Measurements from ENCODE around the gene JPH3.
"Not testable (repeated sequence)": the region's sequence is repeated elsewhere in the genome, so short reads cannot be mapped to it uniquely, and the experiment has no call there.

The JPH3 gene

DNA sequence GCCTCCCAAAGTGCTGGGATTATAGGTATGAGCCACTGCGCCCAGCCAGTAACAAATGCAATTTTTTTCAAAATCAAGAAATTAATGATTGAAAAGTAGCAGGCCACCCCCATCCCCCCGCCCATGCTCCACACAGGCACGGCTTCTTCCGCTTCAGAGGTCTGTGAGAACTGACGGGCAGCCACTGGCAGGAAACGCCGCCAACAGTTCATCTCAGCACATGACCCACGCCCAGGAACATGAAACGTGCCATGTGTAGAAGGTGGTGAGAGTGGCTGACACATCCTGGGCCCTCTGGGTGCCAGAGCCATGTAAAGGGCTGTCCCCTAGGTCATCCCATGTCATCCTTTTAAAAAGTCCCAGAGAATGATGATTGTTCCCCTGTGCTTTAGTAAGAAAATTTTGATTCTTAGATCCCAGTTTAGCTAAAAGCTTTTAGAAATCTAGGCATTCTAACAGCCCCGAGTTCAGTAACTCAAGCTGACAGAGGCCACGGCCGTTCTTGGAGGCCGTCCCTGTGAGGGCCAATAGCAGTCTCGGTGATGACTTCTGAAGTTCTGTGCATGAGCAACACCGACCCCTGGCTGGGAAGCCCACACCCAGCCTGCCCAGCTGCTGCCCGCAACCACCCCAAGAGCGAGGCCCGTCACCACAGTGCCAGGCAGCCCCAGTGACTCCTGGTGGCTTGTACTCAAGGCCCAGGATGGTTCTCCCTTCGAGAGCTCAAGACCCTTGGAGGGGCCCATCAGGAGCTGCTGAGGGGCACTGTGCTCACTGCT lies 111.3 kb downstream of the JPH3 start:
- H3K4me3 ChIP-seq: no peak overlapping the region
- TF ChIP-seq, protein P1, sequence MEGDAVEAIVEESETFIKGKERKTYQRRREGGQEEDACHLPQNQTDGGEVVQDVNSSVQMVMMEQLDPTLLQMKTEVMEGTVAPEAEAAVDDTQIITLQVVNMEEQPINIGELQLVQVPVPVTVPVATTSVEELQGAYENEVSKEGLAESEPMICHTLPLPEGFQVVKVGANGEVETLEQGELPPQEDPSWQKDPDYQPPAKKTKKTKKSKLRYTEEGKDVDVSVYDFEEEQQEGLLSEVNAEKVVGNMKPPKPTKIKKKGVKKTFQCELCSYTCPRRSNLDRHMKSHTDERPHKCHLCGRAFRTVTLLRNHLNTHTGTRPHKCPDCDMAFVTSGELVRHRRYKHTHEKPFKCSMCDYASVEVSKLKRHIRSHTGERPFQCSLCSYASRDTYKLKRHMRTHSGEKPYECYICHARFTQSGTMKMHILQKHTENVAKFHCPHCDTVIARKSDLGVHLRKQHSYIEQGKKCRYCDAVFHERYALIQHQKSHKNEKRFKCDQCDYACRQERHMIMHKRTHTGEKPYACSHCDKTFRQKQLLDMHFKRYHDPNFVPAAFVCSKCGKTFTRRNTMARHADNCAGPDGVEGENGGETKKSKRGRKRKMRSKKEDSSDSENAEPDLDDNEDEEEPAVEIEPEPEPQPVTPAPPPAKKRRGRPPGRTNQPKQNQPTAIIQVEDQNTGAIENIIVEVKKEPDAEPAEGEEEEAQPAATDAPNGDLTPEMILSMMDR (IDR thresholded peaks at IDR 0.05): no peak
- DNase-seq: no peak
- H3K9me3 ChIP-seq: no peaks in the 10 kb centered on the region
- no peak overlapping the region for H3K27ac ChIP-seq
- no peaks in the 10 kb centered on the region for H3K4me1 ChIP-seq
- H3K36me3 ChIP-seq: peaks cover 19 to 87% (median 53%) of the 10 kb centered on the region in 3 donors
- no peaks in the 10 kb centered on the region for H3K27me3 ChIP-seq
- intact Hi-C loops (cut with DNase I; ENCODE audit: low total_unique reads): no loop called here

DNA sequence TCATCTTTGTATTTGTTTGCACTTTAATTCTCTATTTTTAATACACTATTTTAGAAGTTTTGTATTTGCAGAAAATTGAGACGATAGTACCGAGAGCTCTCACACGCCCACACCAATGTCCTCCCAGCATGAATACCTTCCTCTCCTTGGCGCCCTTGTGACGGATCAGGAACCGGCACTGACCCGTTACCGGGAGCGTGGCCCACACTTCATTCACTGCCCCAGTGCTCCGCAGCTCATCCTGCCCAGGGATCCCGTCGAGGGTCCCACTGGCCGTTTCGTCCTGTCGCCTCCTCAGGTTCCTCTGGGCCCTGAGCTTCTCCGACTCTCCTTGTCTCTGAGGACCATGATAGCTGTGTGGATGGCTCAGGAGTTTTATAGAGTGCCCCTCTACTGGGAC lies 112.9 kb downstream of the JPH3 start:
- Histone ChIP-seq H3K9me3 (no peaks in the 10 kb centered on the region), H3K27me3 (no peaks in the 10 kb centered on the region), H3K36me3 (peaks cover 17 to 83% (median 46%) of the 10 kb centered on the region in 3 donors), H3K4me1 (no peaks in the 10 kb centered on the region), H3K4me3 (no peak overlapping the region), H3K27ac (no peak overlapping the region)
- no peak for DNase-seq
- intact Hi-C loops (cut with DNase I; ENCODE audit: low total_unique reads): no loop called here
- TF ChIP-seq, protein P1 (IDR thresholded peaks at IDR 0.05): no peak

DNA sequence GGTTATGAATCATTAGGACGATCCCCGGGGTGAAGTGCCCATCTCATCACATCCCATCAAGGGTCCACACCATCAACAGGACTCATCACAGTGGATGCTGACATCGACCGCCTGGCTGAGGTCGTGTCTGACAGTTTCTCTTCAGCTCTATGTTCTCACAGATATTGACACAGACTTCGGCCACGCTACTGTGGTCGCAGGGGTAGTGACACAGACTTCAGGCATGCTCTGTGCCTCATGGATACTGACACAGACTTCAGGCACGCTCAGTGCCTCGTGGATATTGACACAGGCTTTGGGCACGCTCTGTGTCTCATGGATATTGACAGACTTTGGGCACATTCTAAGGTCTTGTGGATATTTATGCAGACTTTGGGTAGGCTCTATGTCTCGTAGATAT lies 113.3 kb downstream of the JPH3 start:
- Histone ChIP-seq H3K4me1 (no peaks in the 10 kb centered on the region), H3K9me3 (no peaks in the 10 kb centered on the region), H3K27me3 (no peaks in the 10 kb centered on the region), H3K27ac (no peak overlapping the region), H3K4me3 (no peak overlapping the region), H3K36me3 (peaks cover 13 to 83% (median 45%) of the 10 kb centered on the region in 3 donors)
- intact Hi-C loops (cut with DNase I; ENCODE audit: low total_unique reads): no loop called here
- TF ChIP-seq, protein P1 (IDR thresholded peaks at IDR 0.05): no peak
- DNase-seq: no peak

DNA sequence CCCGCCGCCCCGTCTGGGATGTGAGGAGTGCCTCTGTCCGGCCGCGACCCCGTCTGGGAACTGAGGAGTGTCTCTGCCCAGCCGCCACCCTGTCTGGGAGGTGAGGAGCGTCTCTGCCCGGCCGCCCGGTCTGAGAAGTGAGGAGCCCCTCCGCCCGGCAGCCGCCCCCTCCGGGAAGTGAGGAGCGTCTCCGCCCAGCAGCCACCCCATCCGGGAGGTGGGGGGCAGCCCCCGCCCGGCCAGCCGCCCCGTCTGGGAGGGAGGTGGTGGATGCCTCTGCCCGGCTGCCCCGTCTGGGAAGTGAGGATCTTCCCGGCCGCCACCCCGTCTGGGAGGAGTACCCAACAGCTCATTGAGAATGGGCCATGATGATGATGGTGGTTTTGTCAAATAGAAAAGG lies 116.5 kb downstream of the JPH3 start:
- H3K9me3 ChIP-seq; DNase-seq; H3K4me3 ChIP-seq; intact Hi-C loops (cut with DNase I; ENCODE audit: low total_unique reads); H3K27me3 ChIP-seq; H3K4me1 ChIP-seq; H3K27ac ChIP-seq: not testable (repeated sequence)
- H3K36me3 ChIP-seq: peaks cover 4 to 74% (median 47%) of the 10 kb centered on the region in 3 donors

DNA sequence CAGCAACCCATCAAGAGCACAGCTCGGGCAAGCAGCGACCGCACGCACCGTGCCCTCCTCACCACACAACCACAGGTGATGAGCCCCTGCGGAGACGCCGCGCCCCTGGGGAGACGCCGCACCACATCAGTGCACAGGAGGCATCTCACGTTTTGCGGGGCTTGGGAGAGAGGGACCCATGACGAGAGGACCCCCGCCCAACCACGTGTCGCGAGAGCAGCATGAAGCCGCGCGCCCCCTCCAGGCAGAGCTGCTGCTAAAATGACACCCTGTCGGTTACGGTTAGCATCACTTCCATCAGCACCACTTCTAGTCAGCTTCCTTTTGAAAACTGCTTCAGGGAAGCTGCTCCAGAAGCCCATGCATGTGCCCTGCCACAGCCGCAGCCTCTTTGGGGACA lies 118.1 kb downstream of the JPH3 start:
- intact Hi-C loops (cut with DNase I; ENCODE audit: low total_unique reads): no loop called here
- no peaks in the 10 kb centered on the region for H3K9me3 ChIP-seq
- DNase-seq: no peak
- TF ChIP-seq, protein P1 (IDR thresholded peaks at IDR 0.05): no peak
- peaks cover 0 to 66% (median 31%) of the 10 kb centered on the region in 3 donors for H3K36me3 ChIP-seq
- no peaks in the 10 kb centered on the region for H3K27me3 ChIP-seq
- peaks cover 0 to 4% (median 0%) of the 10 kb centered on the region in 4 donors for H3K4me1 ChIP-seq
- H3K4me3 ChIP-seq: no peak overlapping the region
- no peak overlapping the region for H3K27ac ChIP-seq

Measured in tibial artery (tissue), 4 donors.